Mesothelial cell of epicardium (in vitro differentiated cells): ENCODE data around the gene RBMS1. TPM values are rescaled to one million over a fixed set of nuclear protein-coding genes. Genes with fewer than 3 reads are reported as not detected.
"Not testable (repeated sequence)": the region's sequence is repeated elsewhere in the genome, so short reads cannot be mapped to it uniquely, and the experiment has no call there.

Experiments used
- DNase-seq, 2 experiments: peaks; one replicate each; pipeline ENCODE4 v3.0.0; 2021; ENCODE audit warnings: low spot score in 2 of 2; ENCODE audit not compliant: unreplicated experiment in 2 of 2
- H3K27ac Mint-ChIP-seq: 2 replicates; pipeline ENCODE4 v1.8.0; 2021; ENCODE audit warnings: mixed read lengths
- H3K27me3 Mint-ChIP-seq: 2 replicates; pipeline ENCODE4 v1.8.0; 2021; ENCODE audit warnings: low read depth, mixed read lengths
- H3K36me3 Mint-ChIP-seq: 2 replicates; pipeline ENCODE4 v1.8.0; 2021; ENCODE audit warnings: mixed read lengths
- H3K4me1 Mint-ChIP-seq: 2 replicates; pipeline ENCODE4 v1.8.0; 2021; ENCODE audit warnings: mixed read lengths
- H3K4me3 Mint-ChIP-seq: 2 replicates; pipeline ENCODE4 v1.8.0; 2021; ENCODE audit warnings: mild to moderate bottlenecking, moderate library complexity, mixed read lengths
- H3K9me3 Mint-ChIP-seq: 2 replicates; pipeline ENCODE4 v1.8.0; 2021; ENCODE audit warnings: mixed read lengths
- total RNA-seq: library from RNA; stranded (reverse); gene quantifications from 3 replicates; pipeline ENCODE4 v1.2.1, GENCODE V29; 2021
- TF ChIP-seq, protein P1 (sequence below): fragments of 200-600 bp; sonication (generic); IDR thresholded peaks from one replicate; pipeline ENCODE4 v1.5.0; 2021; ENCODE audit warnings: antibody characterized with exemption; ENCODE audit not compliant: unreplicated experiment

The RBMS1 gene
- total RNA-seq, 1 donor from 2014 or later: 128 TPM

DNA sequence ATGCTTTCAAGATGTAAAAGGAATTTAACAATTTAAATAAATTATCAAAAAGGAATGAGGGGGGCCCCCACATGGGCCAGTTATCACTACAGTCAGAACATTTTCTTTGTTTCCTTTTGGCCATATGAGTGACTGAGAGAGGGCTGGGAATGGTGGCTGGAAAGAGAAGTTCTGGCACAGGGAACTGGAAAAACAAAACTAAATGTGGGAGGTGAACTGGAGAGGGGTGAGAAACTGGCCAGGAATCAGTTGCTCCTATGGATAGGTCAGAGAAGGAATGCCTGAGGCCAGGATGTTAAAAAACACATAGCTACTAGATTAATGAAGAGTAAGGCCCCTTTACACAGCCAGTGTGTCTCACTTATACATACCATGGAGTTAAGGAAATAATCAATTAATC, 121.0 kb downstream of the RBMS1 start:
- DNase-seq: no peak
- Mint-ChIP-seq H3K27me3 (no peaks in the 10 kb centered on the region), H3K9me3 (no peaks in the 10 kb centered on the region), H3K4me1 (peaks cover 80% of the 10 kb centered on the region), H3K4me3 (no peak overlapping the region), H3K27ac (peak overlapping the region; percentile 91), H3K36me3 (peaks cover 4% of the 10 kb centered on the region)
- TF ChIP-seq, protein P1, sequence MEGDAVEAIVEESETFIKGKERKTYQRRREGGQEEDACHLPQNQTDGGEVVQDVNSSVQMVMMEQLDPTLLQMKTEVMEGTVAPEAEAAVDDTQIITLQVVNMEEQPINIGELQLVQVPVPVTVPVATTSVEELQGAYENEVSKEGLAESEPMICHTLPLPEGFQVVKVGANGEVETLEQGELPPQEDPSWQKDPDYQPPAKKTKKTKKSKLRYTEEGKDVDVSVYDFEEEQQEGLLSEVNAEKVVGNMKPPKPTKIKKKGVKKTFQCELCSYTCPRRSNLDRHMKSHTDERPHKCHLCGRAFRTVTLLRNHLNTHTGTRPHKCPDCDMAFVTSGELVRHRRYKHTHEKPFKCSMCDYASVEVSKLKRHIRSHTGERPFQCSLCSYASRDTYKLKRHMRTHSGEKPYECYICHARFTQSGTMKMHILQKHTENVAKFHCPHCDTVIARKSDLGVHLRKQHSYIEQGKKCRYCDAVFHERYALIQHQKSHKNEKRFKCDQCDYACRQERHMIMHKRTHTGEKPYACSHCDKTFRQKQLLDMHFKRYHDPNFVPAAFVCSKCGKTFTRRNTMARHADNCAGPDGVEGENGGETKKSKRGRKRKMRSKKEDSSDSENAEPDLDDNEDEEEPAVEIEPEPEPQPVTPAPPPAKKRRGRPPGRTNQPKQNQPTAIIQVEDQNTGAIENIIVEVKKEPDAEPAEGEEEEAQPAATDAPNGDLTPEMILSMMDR: no peak

DNA sequence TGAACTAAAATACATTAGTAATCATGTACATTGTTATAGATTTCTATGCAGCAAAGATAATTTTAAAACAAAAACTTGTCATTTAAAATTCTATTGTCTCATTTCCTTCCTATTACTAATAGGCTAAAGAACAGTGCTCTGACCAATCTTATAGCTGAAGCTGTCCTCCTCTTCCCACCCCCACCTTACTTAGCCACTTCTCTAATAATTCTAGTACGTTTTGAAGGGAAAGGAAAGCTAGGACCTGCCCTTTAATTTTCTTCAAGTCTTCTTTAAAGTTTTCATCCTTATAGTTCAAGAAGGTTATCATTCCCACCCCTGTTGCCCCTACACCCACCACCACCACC, 121.6 kb downstream of the RBMS1 start:
- TF ChIP-seq, protein P1: no peak
- Mint-ChIP-seq H3K9me3 (no peaks in the 10 kb centered on the region), H3K27ac (peak overlapping the region; percentile 91), H3K27me3 (no peaks in the 10 kb centered on the region), H3K36me3 (peaks cover 4% of the 10 kb centered on the region), H3K4me1 (peaks cover 74% of the 10 kb centered on the region), H3K4me3 (no peak overlapping the region)
- no peak for DNase-seq

DNA sequence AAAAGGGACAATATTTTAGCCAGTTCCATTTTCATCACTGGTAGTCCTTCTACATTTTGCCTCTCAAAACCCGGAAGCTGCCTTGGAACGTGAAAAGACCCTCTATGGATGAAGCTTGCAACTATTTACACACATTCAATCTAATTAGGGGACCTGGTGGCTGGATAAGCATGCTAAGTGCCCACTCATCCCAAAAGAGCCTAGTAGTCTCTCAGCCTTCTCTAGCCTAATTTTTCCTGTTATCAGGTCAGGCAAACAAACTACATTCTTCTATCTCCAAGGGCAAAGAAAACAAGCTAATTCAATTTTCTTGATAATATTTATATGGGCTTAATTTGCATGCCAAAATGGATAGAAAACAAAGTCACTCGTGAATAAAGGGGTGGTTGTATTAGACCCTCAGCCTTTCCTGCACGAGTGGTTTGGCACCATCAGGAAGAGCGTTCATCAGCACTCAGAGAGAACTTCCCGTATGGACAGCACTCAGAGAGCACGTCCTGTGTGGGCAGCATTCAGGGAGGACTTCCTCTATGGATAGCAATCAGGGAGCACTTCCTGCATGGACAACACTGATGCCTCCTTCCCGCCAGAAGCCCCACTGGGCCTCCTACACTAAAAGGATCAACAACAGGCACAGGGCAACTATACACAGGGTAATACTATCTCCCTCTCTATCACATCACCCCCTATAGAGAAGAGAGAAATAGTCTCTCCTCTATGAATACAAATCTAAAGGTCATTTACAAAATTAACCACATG, 122.2 kb downstream of the RBMS1 start:
- DNase-seq: no peak
- peak overlapping the region; percentile 60 for H3K27ac Mint-ChIP-seq
- H3K27me3 Mint-ChIP-seq: no peaks in the 10 kb centered on the region
- peaks cover 4% of the 10 kb centered on the region for H3K36me3 Mint-ChIP-seq
- H3K4me1 Mint-ChIP-seq: peaks cover 71% of the 10 kb centered on the region
- H3K9me3 Mint-ChIP-seq: no peaks in the 10 kb centered on the region
- TF ChIP-seq, protein P1: no peak
- no peak overlapping the region for H3K4me3 Mint-ChIP-seq

DNA sequence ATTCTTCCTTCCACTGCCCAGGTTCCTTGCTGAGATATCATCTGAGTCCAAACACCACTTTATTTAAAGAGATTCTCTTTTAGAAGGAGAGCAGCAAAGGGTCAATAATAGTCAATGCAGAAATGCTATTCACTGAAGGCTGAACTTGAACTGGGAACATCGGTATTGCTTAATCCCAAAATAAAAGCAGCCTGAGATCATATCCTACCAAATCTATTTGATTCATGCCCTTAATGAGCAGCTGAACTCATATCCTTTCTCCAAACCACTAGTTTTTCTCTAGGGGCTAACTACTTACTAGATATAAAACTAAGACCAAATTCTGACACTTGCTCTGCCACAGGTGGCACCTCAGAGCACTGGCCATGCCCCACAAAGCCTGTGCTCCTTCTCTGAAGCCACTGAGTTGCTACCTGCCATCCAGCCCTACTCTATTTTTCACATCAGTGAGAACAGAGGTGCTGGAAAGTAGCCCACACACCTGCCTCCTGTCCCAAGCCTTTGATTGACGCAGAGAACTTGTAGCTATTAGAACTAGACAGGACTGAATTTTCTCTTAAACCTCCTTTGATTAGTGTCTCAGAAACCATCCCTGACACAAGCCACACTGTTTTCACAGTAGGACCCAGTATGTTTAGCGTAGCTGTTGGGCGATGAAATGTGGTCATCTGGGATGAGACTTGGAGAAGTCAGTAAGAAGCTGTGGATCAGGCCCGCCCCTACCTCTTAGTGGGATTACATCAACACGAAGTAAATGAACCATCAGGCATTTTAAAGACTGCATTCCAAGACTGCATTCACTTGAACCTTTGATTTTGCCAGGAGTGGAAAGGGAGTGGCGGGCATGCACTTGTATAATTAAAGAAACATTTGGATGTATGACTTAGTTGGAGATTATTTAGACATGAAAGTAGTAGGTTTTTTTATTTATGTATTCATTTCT, 124.3 kb downstream of the RBMS1 start:
- Mint-ChIP-seq H3K4me1 (peaks cover 67% of the 10 kb centered on the region), H3K27me3 (no peaks in the 10 kb centered on the region), H3K4me3 (no peak overlapping the region), H3K9me3 (no peaks in the 10 kb centered on the region), H3K27ac (peak overlapping the region; percentile 57), H3K36me3 (peaks cover 8% of the 10 kb centered on the region)
- TF ChIP-seq, protein P1: no peak
- DNase-seq: no peak

DNA sequence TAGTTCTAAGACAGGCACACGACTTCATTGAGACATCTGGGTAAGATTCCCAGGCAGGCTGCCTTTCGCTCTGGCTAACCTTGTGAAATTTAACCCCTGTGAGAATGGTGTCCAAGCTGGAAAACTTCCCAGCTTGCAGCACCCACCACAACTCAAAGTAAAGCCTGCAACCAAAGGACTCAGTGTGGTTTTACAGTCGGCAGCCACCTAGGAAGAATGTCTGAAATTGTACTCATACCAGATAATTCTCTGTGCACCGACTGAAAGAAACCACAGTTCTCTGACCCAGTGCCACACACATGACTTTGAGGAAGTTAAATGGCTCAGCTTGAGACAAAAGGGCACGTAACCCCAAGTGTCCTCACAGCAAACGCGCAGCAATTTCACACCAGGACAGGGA, 125.7 kb downstream of the RBMS1 start:
- peaks cover 3% of the 10 kb centered on the region for H3K36me3 Mint-ChIP-seq

DNA sequence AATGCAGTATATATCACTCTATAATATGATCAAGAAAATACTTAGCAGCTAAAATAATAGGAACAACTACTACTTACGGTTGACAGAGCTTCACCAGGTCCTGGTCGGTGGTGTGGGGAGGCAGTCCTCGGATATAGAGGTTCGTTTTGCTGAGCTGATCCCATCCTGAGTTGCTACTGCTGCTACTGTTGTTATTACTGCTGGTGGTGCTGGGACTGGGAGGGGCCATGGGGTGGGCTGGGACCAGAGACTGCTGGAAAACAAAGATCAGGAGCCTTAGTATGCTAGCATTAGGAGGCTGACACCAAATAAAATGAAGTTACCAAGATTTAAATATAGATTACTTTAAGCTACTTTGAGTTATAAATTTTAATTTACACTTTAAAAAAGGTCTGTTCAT, 126.5 kb downstream of the RBMS1 start:
- not testable (repeated sequence) for H3K27me3 Mint-ChIP-seq, DNase-seq, H3K9me3 Mint-ChIP-seq, H3K27ac Mint-ChIP-seq, H3K4me3 Mint-ChIP-seq, H3K36me3 Mint-ChIP-seq
- peaks cover 57% of the 10 kb centered on the region for H3K4me1 Mint-ChIP-seq

More for the DNA sequence above, 125.7 kb downstream of the RBMS1 start:
- TF ChIP-seq, protein P1: no peak
- Mint-ChIP-seq H3K27me3 (no peaks in the 10 kb centered on the region), H3K9me3 (no peaks in the 10 kb centered on the region), H3K4me3 (no peak overlapping the region), H3K4me1 (peaks cover 61% of the 10 kb centered on the region), H3K27ac (peak overlapping the region; percentile 82)
- no peak for DNase-seq
